ENCODE measurements around the gene TP53BP2.
"Not testable (repeated sequence)": the region's sequence is repeated elsewhere in the genome, so short reads cannot be mapped to it uniquely, and the experiment has no call there.

The TP53BP2 gene

GRCh38 chr1:223738465-223739365 lies 107.0 kb downstream of the TP53BP2 start:
- no peak for DNase-seq

- DNase-seq = no peak
Observed at GRCh38 chr1:223737342-223737741, 108.4 kb downstream of the TP53BP2 start.

- not testable (repeated sequence) for DNase-seq
Observed at GRCh38 chr1:223736638-223737037, 109.1 kb downstream of the TP53BP2 start.

- no peak for DNase-seq
Observed at GRCh38 chr1:223733898-223734852, 111.6 kb downstream of the TP53BP2 start.

- no peak for DNase-seq
Observed at GRCh38 chr1:223732993-223733798, 112.6 kb downstream of the TP53BP2 start.

GRCh38 chr1:223731133-223731770 lies 114.5 kb downstream of the TP53BP2 start:
- no peak for DNase-seq

- DNase-seq = no peak
Observed at GRCh38 chr1:223730479-223731132, 115.1 kb downstream of the TP53BP2 start.

- DNase-seq = no peak
Observed at GRCh38 chr1:223729906-223730305, 115.8 kb downstream of the TP53BP2 start.

Data from NCI-H510A (cell line).